H9 (cell line): ENCODE measurements around the gene CCDC110. TPM values are rescaled to one million over a fixed set of nuclear protein-coding genes. Genes with fewer than 3 reads are reported as not detected.

ENCODE experiments used
- DNase-seq: peaks from one replicate; pipeline ENCODE4 v3.0.0-alpha.2; 2017
- H2AFZ ChIP-seq: one replicate; pipeline ENCODE4 v1.6.1; 2013; ENCODE audit warnings: mild to moderate bottlenecking, low read length, control low read depth, moderate library complexity
- H2AK5ac ChIP-seq: 2 replicates; pipeline ENCODE4 v1.6.1; 2013; ENCODE audit warnings: low read length, control low read depth, mixed read lengths; ENCODE audit not compliant: insufficient read length
- H2BK120ac ChIP-seq: one replicate; pipeline ENCODE4 v1.6.1; 2013; ENCODE audit warnings: low read depth, mild to moderate bottlenecking, low read length, control low read depth, inconsistent platforms; ENCODE audit not compliant: poor library complexity, severe bottlenecking
- H2BK12ac ChIP-seq: 2 replicates; pipeline ENCODE4 v1.6.1; 2013; ENCODE audit warnings: low read length, control low read depth, mixed read lengths, low read depth; ENCODE audit not compliant: insufficient read length
- H2BK15ac ChIP-seq: 2 replicates; pipeline ENCODE4 v1.6.1; 2013; ENCODE audit warnings: low read depth, low read length, control low read depth
- H2BK20ac ChIP-seq: one replicate; pipeline ENCODE4 v1.6.1; 2013; ENCODE audit warnings: low read depth, mild to moderate bottlenecking, low read length, control low read depth, inconsistent platforms; ENCODE audit not compliant: poor library complexity, severe bottlenecking
- H2BK5ac ChIP-seq: 2 replicates; pipeline ENCODE4 v1.6.1; 2013; ENCODE audit warnings: low read length, control low read depth, mixed read lengths; ENCODE audit not compliant: insufficient read length
- H3K14ac ChIP-seq: 2 replicates; pipeline ENCODE4 v1.6.1; 2013; ENCODE audit warnings: low read length, control low read depth; ENCODE audit not compliant: insufficient read depth
- H3K18ac ChIP-seq: 2 replicates; pipeline ENCODE4 v1.6.1; 2013; ENCODE audit warnings: low read depth, mild to moderate bottlenecking, mixed read lengths, low read length, control low read depth; ENCODE audit not compliant: insufficient read length
- H3K23ac ChIP-seq: 2 replicates; pipeline ENCODE4 v1.6.1; 2013; ENCODE audit warnings: low read length, control low read depth, mixed read lengths, low read depth; ENCODE audit not compliant: insufficient read length
- H3K23me2 ChIP-seq: 2 replicates; pipeline ENCODE4 v1.6.1; 2013; ENCODE audit warnings: low read depth, mild to moderate bottlenecking, mixed read lengths, low read length, control low read depth; ENCODE audit not compliant: insufficient read length, poor library complexity, severe bottlenecking
- H3K27ac ChIP-seq: 2 replicates; pipeline ENCODE4 v1.5.1; 2013; ENCODE audit warnings: low read length, control low read depth, mixed read lengths, low read depth; ENCODE audit not compliant: insufficient read length
- H3K27me3 ChIP-seq: 2 replicates; pipeline ENCODE4 v1.6.1; 2013; ENCODE audit warnings: low read length, control low read depth, inconsistent platforms; ENCODE audit not compliant: insufficient read depth
- H3K4ac ChIP-seq: 2 replicates; pipeline ENCODE4 v1.6.1; 2013; ENCODE audit warnings: low read depth, mild to moderate bottlenecking, control low read depth, inconsistent platforms, low read length, moderate library complexity
- H3K4me1 ChIP-seq: 2 replicates; pipeline ENCODE4 v1.6.1; 2013; ENCODE audit warnings: low read length, control low read depth, inconsistent platforms; ENCODE audit not compliant: insufficient read depth
- H3K4me2 ChIP-seq: 2 replicates; pipeline ENCODE4 v1.6.1; 2013; ENCODE audit warnings: low read length, control low read depth, mixed read lengths; ENCODE audit not compliant: insufficient read length, insufficient read depth
- H3K56ac ChIP-seq: 2 replicates; pipeline ENCODE4 v1.6.1; 2013; ENCODE audit warnings: low read depth, mild to moderate bottlenecking, mixed read lengths, low read length, control low read depth; ENCODE audit not compliant: insufficient read length
- H3K79me1 ChIP-seq: 2 replicates; pipeline ENCODE4 v1.6.1; 2013; ENCODE audit warnings: low read depth, mild to moderate bottlenecking, moderate library complexity, low read length, control low read depth, inconsistent platforms; ENCODE audit not compliant: insufficient read depth, poor library complexity, severe bottlenecking
- H3K79me2 ChIP-seq: 2 replicates; pipeline ENCODE4 v1.6.1; 2013; ENCODE audit warnings: low read length, control low read depth, inconsistent platforms; ENCODE audit not compliant: insufficient read depth
- H3K9ac ChIP-seq: 2 replicates; pipeline ENCODE4 v1.6.1; 2013; ENCODE audit warnings: low read length, control low read depth, mixed read lengths; ENCODE audit not compliant: insufficient read length; ENCODE audit errors: extremely low read depth
- H3K9me3 ChIP-seq: one replicate; pipeline ENCODE4 v1.6.1; 2013; ENCODE audit warnings: low read depth, low read length, inconsistent platforms; ENCODE audit not compliant: control insufficient read depth
- H3T11ph ChIP-seq: one replicate; pipeline ENCODE4 v1.6.1; 2013; ENCODE audit warnings: mild to moderate bottlenecking, low read length, control low read depth, inconsistent platforms
- H4K20me1 ChIP-seq: one replicate; pipeline ENCODE4 v1.6.1; 2013; ENCODE audit not compliant: control insufficient read depth, insufficient read length, insufficient read depth
- H4K5ac ChIP-seq: 2 replicates; pipeline ENCODE4 v1.6.1; 2013; ENCODE audit warnings: low read depth, mild to moderate bottlenecking, mixed read lengths, low read length, control low read depth; ENCODE audit not compliant: insufficient read length
- H4K8ac ChIP-seq: replicated peaks from 2 replicates; pipeline ENCODE4 v1.6.1; 2013; ENCODE audit warnings: low read length, control low read depth, mixed read lengths, low read depth; ENCODE audit not compliant: insufficient read length
- H4K91ac ChIP-seq: 2 replicates; pipeline ENCODE4 v1.6.1; 2013; ENCODE audit warnings: low read depth, mild to moderate bottlenecking, moderate library complexity, mixed read lengths, low read length, control low read depth; ENCODE audit not compliant: insufficient read length
- H3K27ac Mint-ChIP-seq, 3 experiments: 2 replicates in 2 of 3; 3 replicates in 1 of 3; pipeline ENCODE4 v1.8.0; 2020 to 2021; ENCODE audit warnings: mixed read lengths in 3 of 3, mild to moderate bottlenecking in 1 of 3, moderate library complexity in 1 of 3
- H3K27me3 Mint-ChIP-seq: 2 replicates; pipeline ENCODE4 v1.8.0; 2021; ENCODE audit warnings: low read depth, mild to moderate bottlenecking, moderate library complexity, mixed read lengths
- H3K36me3 Mint-ChIP-seq, 3 experiments: 2 replicates in 2 of 3; 3 replicates in 1 of 3; pipeline ENCODE4 v1.8.0; 2020 to 2021; ENCODE audit warnings: low read depth in 3 of 3, mixed read lengths in 3 of 3; ENCODE audit not compliant: insufficient read depth in 1 of 3
- H3K4me1 Mint-ChIP-seq, 2 experiments: 2 replicates each; pipeline ENCODE4 v1.8.0; 2020; ENCODE audit warnings: mixed read lengths in 2 of 2
- H3K4me3 Mint-ChIP-seq, 2 experiments: 2 replicates in 1 of 2; 3 replicates in 1 of 2; pipeline ENCODE4 v1.8.0; 2020 to 2021; ENCODE audit warnings: mild to moderate bottlenecking in 2 of 2, mixed read lengths in 2 of 2, moderate library complexity in 1 of 2
- H3K9me3 Mint-ChIP-seq, 2 experiments: 2 replicates in 1 of 2; 3 replicates in 1 of 2; pipeline ENCODE4 v1.8.0; 2020; ENCODE audit warnings: mild to moderate bottlenecking in 2 of 2, mixed read lengths in 2 of 2, moderate library complexity in 1 of 2
- CTCF ChIP-seq: fragments of 200-600 bp; sonication (generic); conservative IDR thresholded peaks from 3 replicates; pipeline ENCODE4 v1.8.0; 2021; ENCODE audit warnings: antibody characterized with exemption, mild to moderate bottlenecking
- WGBS: extraction: QIAGEN DNeasy Blood & Tissue Kit; methylation state at CpG from one replicate; pipeline ENCODE4 v1.1.7; 2013; ENCODE audit warnings: missing lambda C conversion rate, low lambda C conversion rate, mixed read lengths; ENCODE audit not compliant: insufficient read length; ENCODE audit errors: extremely low coverage; 5-methylcytosine and 5-hydroxymethylcytosine counted together
- total RNA-seq: library from RNA; stranded (reverse); gene quantifications from 2 replicates; pipeline ENCODE4 v1.2.1, GENCODE V29; 2021

CCDC110 gene
- total RNA-seq, 1 experiment from 2014 or later: 2.3 TPM

- Histone ChIP-seq H2BK20ac (no peak overlapping the region), H4K8ac (no peak overlapping the region), H3K79me2 (no peaks in the 10 kb centered on the region), H3K23me2 (no peaks in the 10 kb centered on the region), H3T11ph (no peak overlapping the region), H4K5ac (no peak overlapping the region), H3K27me3 (peaks cover 24% of the 10 kb centered on the region), H3K79me1 (no peaks in the 10 kb centered on the region), H2AFZ (no peak overlapping the region), H3K4ac (no peak overlapping the region), H2BK5ac (no peak overlapping the region), H3K27ac (no peak overlapping the region), H3K4me2 (no peak overlapping the region), H3K18ac (no peak overlapping the region), H3K56ac (no peak overlapping the region), H2BK15ac (no peak overlapping the region), H2BK120ac (no peak overlapping the region), H3K23ac (no peak overlapping the region), H3K9ac (no peak overlapping the region), H3K9me3 (no peaks in the 10 kb centered on the region), H2AK5ac (no peak overlapping the region), H3K4me1 (no peaks in the 10 kb centered on the region), H4K91ac (no peak overlapping the region), H3K14ac (no peak overlapping the region), H2BK12ac (no peak overlapping the region), H4K20me1 (no peaks in the 10 kb centered on the region)
- Mint-ChIP-seq H3K27ac (no peak overlapping the region), H3K4me3 (no peak overlapping the region), H3K9me3 (no peaks in the 10 kb centered on the region; a peak in 2 of 5 replicates), H3K27me3 (peaks cover 76% of the 10 kb centered on the region), H3K4me1 (peaks cover 12 to 26% of the 10 kb centered on the region in 2 experiments), H3K36me3 (no peaks in the 10 kb centered on the region)
- no peak for TF ChIP-seq CTCF
- WGBS: no CpG with 5 or more reads among the region's 2 CpGs
- no peak for DNase-seq
These were observed 9.9 kb upstream of the CCDC110 start for GRCh38 chr4:185481401-185481800.
